Measurements from ENCODE around the gene ANKRD63. TPM values are rescaled to one million over a fixed set of nuclear protein-coding genes. Genes with fewer than 3 reads are reported as not detected.

The ANKRD63 gene
- polyA plus RNA-seq, 4 donors = 0.04 to 0.16 TPM; not detected in 2

GRCh38 chr15:40310001-40310959 lies 27.4 kb upstream of the ANKRD63 start:
- H3K27ac ChIP-seq (ENCODE audit: low read depth in 1 of 3, low read length in 2 of 3) = no peak overlapping the region
- FAIRE-seq (no peak), DNase-seq (peak; percentile 45 to 63)
- 16 to 22% (median 20%) methylated on average over 4 of the region's 4 CpGs for WGBS, 3 donors
- no peaks in the 10 kb centered on the region for H3K9me3 ChIP-seq (ENCODE audit: control insufficient read depth in 2 of 2, insufficient read depth in 1 of 2, low read depth in 1 of 2, low read length in 1 of 2)
- peaks cover 0 to 5% (median 0%) of the 10 kb centered on the region in 3 donors for H3K4me1 ChIP-seq (ENCODE audit: control insufficient read depth in 3 of 3, insufficient read depth in 2 of 3, low read depth in 1 of 3, low read length in 2 of 3)
- H3K27me3 ChIP-seq (ENCODE audit: control insufficient read depth in 3 of 3, insufficient read depth in 3 of 3, low read length in 3 of 3) = peaks cover 0 to 14% (median 0%) of the 10 kb centered on the region in 3 donors
- no peaks in the 10 kb centered on the region for H3K36me3 ChIP-seq (ENCODE audit: control insufficient read depth in 3 of 3, insufficient read depth in 2 of 3, low read depth in 1 of 3, low read length in 3 of 3)
- no peak overlapping the region for H3K4me3 ChIP-seq (ENCODE audit: low read depth in 1 of 3, low read length in 3 of 3)

- DNase-seq (no peak), FAIRE-seq (no peak)
- Histone ChIP-seq H3K36me3 (ENCODE audit: control insufficient read depth in 3 of 3, insufficient read depth in 2 of 3, low read depth in 1 of 3, low read length in 3 of 3) (no peaks in the 10 kb centered on the region), H3K27me3 (ENCODE audit: control insufficient read depth in 3 of 3, insufficient read depth in 3 of 3, low read length in 3 of 3) (peaks cover 0 to 15% (median 0%) of the 10 kb centered on the region in 3 donors), H3K4me1 (ENCODE audit: control insufficient read depth in 3 of 3, insufficient read depth in 2 of 3, low read depth in 1 of 3, low read length in 2 of 3) (peaks cover 0 to 5% (median 0%) of the 10 kb centered on the region in 3 donors), H3K27ac (ENCODE audit: low read depth in 1 of 3, low read length in 2 of 3) (no peak overlapping the region), H3K9me3 (ENCODE audit: control insufficient read depth in 2 of 2, insufficient read depth in 1 of 2, low read depth in 1 of 2, low read length in 1 of 2) (no peaks in the 10 kb centered on the region), H3K4me3 (ENCODE audit: low read depth in 1 of 3, low read length in 3 of 3) (no peak overlapping the region)
- WGBS, 3 donors = 84 to 85% (median 84%) methylated on average over 7 to 8 of the region's 8 CpGs
These were observed 26.5 kb upstream of the ANKRD63 start for GRCh38 chr15:40309344-40309862.

GRCh38 chr15:40307421-40308211 lies 24.8 kb upstream of the ANKRD63 start, which contains the start of gene PLCB2:
TSS of gene PLCB2 (minus strand) at chr15:40307935. CDS start at chr15:40307672, 263 bp downstream.
- H3K27me3 ChIP-seq (ENCODE audit: control insufficient read depth in 3 of 3, insufficient read depth in 3 of 3, low read length in 3 of 3) = peaks cover 0 to 23% (median 0%) of the 10 kb centered on the region in 3 donors
- FAIRE-seq (no peak), DNase-seq (peak in 1 of 2 donors; percentile 34)
- 42 to 61% (median 53%) methylated on average over 13 to 15 of the region's 15 CpGs for WGBS, 3 donors
- no peaks in the 10 kb centered on the region for H3K36me3 ChIP-seq (ENCODE audit: control insufficient read depth in 3 of 3, insufficient read depth in 2 of 3, low read depth in 1 of 3, low read length in 3 of 3)
- peak within 1 kb of the TSS; percentile 3 to 44 (median 22) for H3K4me3 ChIP-seq (ENCODE audit: low read depth in 1 of 3, low read length in 3 of 3)
- no peaks in the 10 kb centered on the region for H3K9me3 ChIP-seq (ENCODE audit: control insufficient read depth in 2 of 2, insufficient read depth in 1 of 2, low read depth in 1 of 2, low read length in 1 of 2)
- peak within 1 kb of the TSS; percentile 28 to 83 (median 38) for H3K27ac ChIP-seq (ENCODE audit: low read depth in 1 of 3, low read length in 2 of 3)
- H3K4me1 ChIP-seq (ENCODE audit: control insufficient read depth in 3 of 3, insufficient read depth in 2 of 3, low read depth in 1 of 3, low read length in 2 of 3) = peaks cover 0 to 5% (median 0%) of the 10 kb centered on the region in 3 donors

GRCh38 chr15:40306908-40307307 lies 24.0 kb upstream of the ANKRD63 start:
- Histone ChIP-seq H3K4me1 (ENCODE audit: control insufficient read depth in 3 of 3, insufficient read depth in 2 of 3, low read depth in 1 of 3, low read length in 2 of 3) (peaks cover 0 to 5% (median 0%) of the 10 kb centered on the region in 3 donors), H3K36me3 (ENCODE audit: control insufficient read depth in 3 of 3, insufficient read depth in 2 of 3, low read depth in 1 of 3, low read length in 3 of 3) (peaks cover 0 to 2% (median 0%) of the 10 kb centered on the region in 3 donors), H3K4me3 (ENCODE audit: low read depth in 1 of 3, low read length in 3 of 3) (peak overlapping the region in 2 of 3 donors; percentile 22 to 37), H3K27ac (ENCODE audit: low read depth in 1 of 3, low read length in 2 of 3) (peak overlapping the region in 1 of 3 donors; percentile 17), H3K9me3 (ENCODE audit: control insufficient read depth in 2 of 2, insufficient read depth in 1 of 2, low read depth in 1 of 2, low read length in 1 of 2) (no peaks in the 10 kb centered on the region), H3K27me3 (ENCODE audit: control insufficient read depth in 3 of 3, insufficient read depth in 3 of 3, low read length in 3 of 3) (peaks cover 0 to 20% (median 0%) of the 10 kb centered on the region in 3 donors)
- FAIRE-seq = no peak
- WGBS, 3 donors = 57 to 84% (median 76%) methylated on average over 7 of the region's 7 CpGs
- no peak for DNase-seq

- H3K27ac ChIP-seq (ENCODE audit: low read depth in 1 of 3, low read length in 2 of 3) = peak overlapping the region in 1 of 3 donors; percentile 24
- WGBS, 3 donors = 79 to 89% (median 86%) methylated on average over 5 of the region's 5 CpGs
- no peak for FAIRE-seq
These were observed 23.5 kb upstream of the ANKRD63 start for GRCh38 chr15:40306371-40306770.

GRCh38 chr15:40305281-40305680 lies 22.4 kb upstream of the ANKRD63 start:
- DNase-seq (no peak), FAIRE-seq (no peak)
- Histone ChIP-seq H3K4me1 (ENCODE audit: control insufficient read depth in 3 of 3, insufficient read depth in 2 of 3, low read depth in 1 of 3, low read length in 2 of 3) (peaks cover 0 to 5% (median 0%) of the 10 kb centered on the region in 3 donors), H3K9me3 (ENCODE audit: control insufficient read depth in 2 of 2, insufficient read depth in 1 of 2, low read depth in 1 of 2, low read length in 1 of 2) (no peaks in the 10 kb centered on the region), H3K27ac (ENCODE audit: low read depth in 1 of 3, low read length in 2 of 3) (no peak overlapping the region), H3K4me3 (ENCODE audit: low read depth in 1 of 3, low read length in 3 of 3) (no peak overlapping the region), H3K36me3 (ENCODE audit: control insufficient read depth in 3 of 3, insufficient read depth in 2 of 3, low read depth in 1 of 3, low read length in 3 of 3) (peaks cover 0 to 2% (median 0%) of the 10 kb centered on the region in 3 donors), H3K27me3 (ENCODE audit: control insufficient read depth in 3 of 3, insufficient read depth in 3 of 3, low read length in 3 of 3) (peaks cover 0 to 16% (median 0%) of the 10 kb centered on the region in 3 donors)
- WGBS, 3 donors = 88 to 93% (median 89%) methylated on average over 4 of the region's 4 CpGs

More at GRCh38 chr15:40306371-40306770, 23.5 kb upstream of the ANKRD63 start:
- Histone ChIP-seq H3K9me3 (ENCODE audit: control insufficient read depth in 2 of 2, insufficient read depth in 1 of 2, low read depth in 1 of 2, low read length in 1 of 2) (no peaks in the 10 kb centered on the region), H3K27me3 (ENCODE audit: control insufficient read depth in 3 of 3, insufficient read depth in 3 of 3, low read length in 3 of 3) (peaks cover 0 to 20% (median 0%) of the 10 kb centered on the region in 3 donors), H3K4me3 (ENCODE audit: low read depth in 1 of 3, low read length in 3 of 3) (no peak overlapping the region), H3K36me3 (ENCODE audit: control insufficient read depth in 3 of 3, insufficient read depth in 2 of 3, low read depth in 1 of 3, low read length in 3 of 3) (peaks cover 0 to 2% (median 0%) of the 10 kb centered on the region in 3 donors), H3K4me1 (ENCODE audit: control insufficient read depth in 3 of 3, insufficient read depth in 2 of 3, low read depth in 1 of 3, low read length in 2 of 3) (peaks cover 0 to 5% (median 0%) of the 10 kb centered on the region in 3 donors)
- DNase-seq = no peak

- H3K27ac ChIP-seq (ENCODE audit: low read depth in 1 of 3, low read length in 2 of 3) = no peak overlapping the region
- no peak for FAIRE-seq
- no peaks in the 10 kb centered on the region for H3K9me3 ChIP-seq (ENCODE audit: control insufficient read depth in 2 of 2, insufficient read depth in 1 of 2, low read depth in 1 of 2, low read length in 1 of 2)
- H3K4me3 ChIP-seq (ENCODE audit: low read depth in 1 of 3, low read length in 3 of 3) = no peak overlapping the region
- peaks cover 0 to 2% (median 0%) of the 10 kb centered on the region in 3 donors for H3K36me3 ChIP-seq (ENCODE audit: control insufficient read depth in 3 of 3, insufficient read depth in 2 of 3, low read depth in 1 of 3, low read length in 3 of 3)
- H3K4me1 ChIP-seq (ENCODE audit: control insufficient read depth in 3 of 3, insufficient read depth in 2 of 3, low read depth in 1 of 3, low read length in 2 of 3) = peaks cover 0 to 5% (median 0%) of the 10 kb centered on the region in 3 donors
- H3K27me3 ChIP-seq (ENCODE audit: control insufficient read depth in 3 of 3, insufficient read depth in 3 of 3, low read length in 3 of 3) = peaks cover 0 to 14% (median 0%) of the 10 kb centered on the region in 3 donors
- DNase-seq = no peak
- 89 to 92% (median 91%) methylated on average over 2 of the region's 2 CpGs for WGBS, 3 donors
These were observed 20.7 kb upstream of the ANKRD63 start for GRCh38 chr15:40303576-40303975.
